HG02884 (cell line): Measurements from ENCODE around the gene SIX1.
A peak's percentile ranks its signal among the peaks of the same experiment; 100 is the strongest.

Experiments
- ATAC-seq: cut with Tn5 transposase; IDR thresholded peaks from one replicate; pipeline ENCODE4 v1.9.1; 2021; ENCODE audit warnings: mild to moderate bottlenecking, moderate library complexity; ENCODE audit not compliant: unreplicated experiment

Gene SIX1

DNA sequence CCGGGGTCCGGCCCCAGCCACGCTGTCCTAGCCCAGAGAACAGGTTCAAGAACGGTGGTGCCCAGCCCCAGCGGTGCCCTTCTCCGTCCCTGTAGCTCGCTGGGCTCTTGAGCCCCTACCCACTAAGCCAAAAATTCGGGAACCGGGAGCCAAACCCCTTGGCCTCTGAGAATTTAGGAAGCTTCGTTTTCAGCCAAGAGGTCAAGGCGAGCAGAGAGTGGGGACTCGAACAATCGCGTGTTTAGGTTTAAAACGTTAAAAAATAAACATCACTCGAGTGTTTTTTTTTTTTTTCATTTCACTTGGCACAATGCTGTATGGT is 6.2 kb downstream of the SIX1 start:
- no peak for ATAC-seq

DNA sequence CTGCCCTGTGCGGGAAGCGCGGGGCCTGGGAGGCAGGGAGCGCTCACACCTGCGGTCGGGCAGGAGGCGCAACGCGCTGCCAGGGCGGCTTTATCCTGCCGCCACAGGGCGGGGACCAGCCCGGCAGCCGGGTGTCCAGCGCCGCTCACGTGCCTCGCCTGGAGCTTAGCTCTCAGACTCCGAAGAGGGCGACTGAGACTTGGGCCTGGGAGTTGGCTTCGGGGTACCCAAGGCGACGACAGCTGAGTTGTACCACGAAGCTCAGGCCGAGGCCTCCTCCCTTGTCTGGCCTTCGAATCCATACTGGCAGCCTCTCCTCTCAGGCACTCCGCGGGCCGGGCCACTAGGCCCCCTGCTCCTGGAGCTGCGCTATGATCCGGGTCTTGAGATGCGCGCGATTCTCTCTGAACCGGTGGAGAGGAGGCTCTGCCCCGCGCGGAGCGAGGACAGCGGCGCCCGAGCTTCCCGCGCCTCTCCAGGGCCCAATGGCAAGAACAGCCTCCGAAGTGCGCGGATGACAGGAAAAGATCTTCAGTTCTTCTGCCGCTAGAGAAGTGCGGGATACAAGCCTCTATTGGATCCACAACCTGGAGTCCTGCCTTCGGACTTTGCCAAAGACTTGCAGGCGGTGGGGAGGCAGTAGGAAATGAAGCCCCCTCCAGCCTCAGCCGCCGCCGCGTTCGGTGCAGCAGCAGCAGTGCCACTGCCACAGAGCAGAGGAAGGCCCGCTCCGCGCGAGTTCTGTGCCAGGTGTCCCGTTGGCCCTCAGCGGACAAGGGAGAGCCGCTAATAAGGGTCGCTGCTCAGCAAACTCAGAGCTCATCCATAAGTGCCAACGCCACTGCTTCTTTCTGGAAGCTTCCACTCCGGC is 6.8 kb downstream of the SIX1 start:
- ATAC-seq, result no peak

GRCh38 chr14:60641742-60642269 is 7.5 kb downstream of the SIX1 start:
- no peak for ATAC-seq

- no peak for ATAC-seq
Measured at GRCh38 chr14:60640859-60641741, 8.2 kb downstream of the SIX1 start.

DNA sequence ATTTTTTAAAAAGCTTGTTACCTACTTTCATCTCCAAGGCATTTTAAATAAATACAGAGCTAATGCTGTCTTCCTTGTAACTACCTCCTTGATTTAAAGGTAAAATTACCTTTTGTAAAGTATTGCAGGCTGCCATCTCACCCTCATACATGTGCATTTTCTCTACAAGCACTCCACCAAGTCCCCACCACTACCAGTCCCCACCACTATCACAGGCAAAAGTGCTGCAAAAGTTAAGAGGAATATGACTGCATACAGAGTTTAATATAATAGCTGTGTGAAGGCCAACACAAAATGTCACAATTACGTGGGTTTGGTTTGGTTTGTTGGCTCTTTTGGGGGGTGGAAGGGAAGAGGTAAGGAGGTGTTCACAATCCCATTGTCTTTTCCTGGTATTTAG is 9.6 kb downstream of the SIX1 start:
- ATAC-seq, result no peak

GRCh38 chr14:60637479-60638315 is 11.6 kb downstream of the SIX1 start:
- no peak for ATAC-seq

GRCh38 chr14:60636879-60637478 is 12.3 kb downstream of the SIX1 start:
- ATAC-seq, result no peak

DNA sequence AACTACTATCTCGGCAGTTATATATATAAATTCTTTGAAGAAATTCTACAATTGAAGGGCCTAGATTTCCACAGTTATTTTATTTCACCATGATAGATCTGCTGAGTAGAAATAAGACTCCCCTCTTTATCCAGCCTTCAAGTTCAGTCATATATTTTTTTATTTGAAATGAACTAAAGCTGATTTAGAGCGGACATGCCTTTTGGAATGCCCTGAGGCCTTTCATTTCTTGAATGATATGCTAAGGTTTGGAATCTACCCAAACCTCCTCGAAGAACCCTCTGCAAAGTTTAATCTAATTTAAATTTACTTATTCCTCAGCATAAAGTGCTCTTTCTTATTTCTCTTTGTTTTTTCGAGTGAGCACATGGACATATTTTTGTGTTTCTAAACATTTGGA is 15.1 kb downstream of the SIX1 start:
- no peak for ATAC-seq

GRCh38 chr14:60632777-60633176 is 16.5 kb downstream of the SIX1 start:
- ATAC-seq, result peak; percentile 35

DNA sequence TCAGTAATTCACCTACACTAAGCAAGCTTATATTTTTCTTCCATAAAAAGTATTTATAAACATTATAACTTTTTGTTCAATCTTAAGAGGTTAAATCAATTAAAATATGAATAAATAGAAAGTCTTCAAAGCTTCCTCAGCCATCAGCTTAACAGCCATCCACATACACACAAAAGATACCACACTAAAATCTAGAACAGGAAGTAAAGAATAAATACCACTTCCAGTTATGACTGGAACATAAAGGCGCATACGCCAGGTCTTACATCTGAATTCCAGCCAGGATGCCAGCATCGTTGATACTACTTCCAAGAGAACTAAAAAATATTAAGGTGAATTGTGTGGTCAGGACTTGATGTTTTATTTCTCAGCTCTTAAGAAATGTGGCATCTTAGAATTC is 17.0 kb downstream of the SIX1 start:
- ATAC-seq, result peak; percentile 83

DNA sequence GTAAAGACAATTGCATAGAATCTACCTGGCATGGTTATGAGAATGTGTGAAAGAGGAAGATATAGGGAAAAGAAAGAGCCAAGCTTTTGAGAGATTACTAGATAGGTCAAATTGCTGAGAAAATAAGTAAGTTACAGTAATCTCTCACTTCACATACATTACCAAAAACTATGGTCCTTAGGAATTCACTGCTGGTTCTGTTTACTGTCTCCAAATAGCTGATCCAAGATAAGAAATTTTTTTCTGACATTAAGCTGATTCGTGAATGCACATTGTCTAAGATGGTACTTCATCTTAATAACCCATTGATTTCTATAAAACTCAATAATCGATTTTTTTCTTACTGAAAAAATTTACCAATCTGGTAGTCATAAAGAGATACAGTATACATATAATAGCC is 17.4 kb downstream of the SIX1 start:
- no peak for ATAC-seq

DNA sequence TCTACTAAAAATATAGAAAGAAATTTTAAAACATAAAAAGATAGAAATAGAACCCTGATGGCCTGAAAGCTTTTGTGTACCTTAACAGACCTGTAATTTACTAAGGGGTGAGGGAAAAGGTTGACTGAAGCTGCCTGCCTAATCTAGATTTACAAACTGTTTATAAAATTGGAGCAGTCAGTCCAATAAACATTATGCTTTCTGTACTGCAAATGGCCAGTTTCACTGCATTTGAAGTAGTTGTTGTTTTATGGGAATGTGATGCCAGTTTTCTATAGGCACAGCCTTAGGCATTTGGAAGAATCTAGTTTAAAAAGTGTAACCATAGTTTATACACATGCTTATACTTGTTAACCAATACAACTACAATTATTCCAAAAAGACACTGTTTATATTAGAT is 19.1 kb downstream of the SIX1 start:
- ATAC-seq, result no peak

GRCh38 chr14:60628892-60629291 is 20.4 kb downstream of the SIX1 start:
- ATAC-seq, result no peak

DNA sequence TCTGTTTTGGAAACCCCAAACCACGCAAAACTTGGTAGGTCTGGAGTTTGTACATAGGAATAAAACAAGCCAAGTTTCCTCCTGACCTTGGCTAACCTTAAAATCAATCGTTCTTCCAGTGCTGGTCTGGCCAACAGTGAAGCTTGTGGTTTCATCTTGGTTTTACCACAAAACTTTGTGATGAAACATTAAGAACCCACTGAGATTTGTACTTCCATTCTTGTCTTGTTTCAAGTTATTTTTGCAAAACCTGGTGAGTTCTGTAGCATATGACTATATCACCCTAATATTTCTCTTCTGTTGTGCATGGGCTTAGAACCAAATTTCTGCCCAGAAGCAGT is 26.4 kb downstream of the SIX1 start:
- ATAC-seq, result no peak

DNA sequence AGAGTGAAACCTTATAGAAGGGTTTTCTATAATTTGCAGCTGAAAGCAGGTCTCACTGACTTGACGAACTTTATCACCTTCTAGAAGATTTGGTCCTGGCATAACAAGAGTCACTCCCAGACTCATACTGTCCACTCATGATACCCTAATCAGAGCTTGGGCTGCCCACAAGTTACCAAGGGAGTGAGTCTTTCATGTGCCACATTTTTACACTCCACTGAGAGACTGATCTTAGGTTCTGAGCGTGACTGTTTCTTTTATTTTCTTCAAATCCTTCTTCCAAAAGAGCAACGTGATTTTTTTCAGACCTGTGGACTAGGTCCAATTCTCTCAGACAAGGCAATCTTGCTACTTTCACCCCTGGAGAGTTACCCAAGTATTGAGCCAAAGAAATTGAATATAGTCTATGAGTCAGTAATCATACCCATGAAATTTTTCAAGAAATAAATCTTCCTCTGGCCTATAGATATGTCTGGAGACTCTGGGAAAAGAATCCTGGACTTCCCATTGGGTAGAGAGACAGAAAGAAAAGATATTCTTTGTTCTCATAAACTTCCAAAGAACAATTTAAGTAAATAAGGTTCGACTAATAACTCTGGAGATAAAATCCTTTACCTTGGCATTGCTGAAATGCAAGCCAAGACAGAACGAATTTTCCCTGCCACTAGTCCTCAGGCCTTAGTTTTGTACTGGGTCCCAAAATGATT is 26.9 kb downstream of the SIX1 start:
- ATAC-seq, result no peak

DNA sequence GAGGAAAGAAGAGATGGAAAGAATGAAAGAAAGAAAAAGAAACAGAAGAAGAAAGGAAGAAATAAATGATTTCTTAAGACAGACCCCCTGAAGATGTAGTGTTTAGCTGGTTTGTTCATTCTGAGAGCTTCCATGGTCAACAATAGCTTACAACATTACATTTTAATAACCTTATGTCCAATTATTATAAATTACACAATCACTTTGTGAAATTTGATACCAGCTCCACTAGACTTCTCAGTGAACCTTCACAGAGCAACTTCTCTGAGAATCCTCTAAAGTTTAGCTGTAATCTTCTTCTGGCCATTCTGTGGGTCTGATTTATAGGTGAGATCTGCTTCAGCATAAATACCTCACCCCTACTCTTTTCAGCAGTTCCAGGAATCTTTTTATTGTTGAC is 27.9 kb downstream of the SIX1 start:
- no peak for ATAC-seq

DNA sequence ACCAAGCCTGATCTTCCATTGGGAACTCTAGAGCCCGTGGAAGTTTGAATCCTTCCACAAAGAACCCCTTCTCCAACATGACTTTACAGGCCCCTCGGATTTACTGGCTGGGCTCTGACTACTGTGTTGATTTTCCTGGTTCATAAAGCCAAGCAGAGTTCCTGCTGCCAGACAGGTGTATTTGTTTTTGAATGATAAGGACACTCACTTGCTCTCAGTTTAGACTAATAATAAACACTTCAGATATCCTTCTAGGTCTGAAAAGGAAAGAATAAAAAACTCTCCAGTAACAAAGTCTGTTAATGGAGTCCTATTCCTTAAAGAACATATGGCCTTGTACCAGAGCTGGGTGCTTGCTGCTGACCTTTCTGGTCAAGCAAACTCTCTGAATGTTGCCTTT is 31.0 kb downstream of the SIX1 start:
- ATAC-seq, result no peak

GRCh38 chr14:60616461-60616959 is 32.8 kb downstream of the SIX1 start:
- no peak for ATAC-seq

DNA sequence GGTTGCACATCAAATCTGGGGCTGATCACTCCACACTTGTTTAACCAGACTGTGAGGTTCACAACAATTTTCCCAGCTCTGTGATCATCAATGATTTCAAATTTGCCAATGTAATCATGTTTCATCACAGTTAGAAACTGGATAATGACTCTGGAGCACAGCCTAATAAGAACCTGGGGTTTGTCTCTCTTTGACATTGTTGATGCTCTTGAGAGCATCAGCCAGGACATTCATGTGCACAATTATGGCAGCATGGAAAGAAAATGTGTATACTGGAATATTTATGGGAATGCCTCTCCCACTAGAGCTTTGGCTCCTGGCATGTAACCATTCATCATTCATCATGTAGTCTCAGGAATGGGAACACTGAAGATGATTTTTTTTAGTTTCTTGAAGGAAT is 47.0 kb downstream of the SIX1 start:
- ATAC-seq, result no peak

GRCh38 chr14:60599727-60600126 is 49.5 kb downstream of the SIX1 start:
- no peak for ATAC-seq
